ENCODE measurements around the gene MFAP3L.
A peak's percentile ranks its signal among the peaks of the same experiment; 100 is the strongest.

MFAP3L gene

GRCh38 chr4:170005472-170005871 is 20.7 kb downstream of the MFAP3L start (continued):
- TF ChIP-seq ZNF211 (tag by site-specific recombination; IDR thresholded peaks at IDR 0.05; ENCODE audit: low read depth), result no peak
- TF ChIP-seq ZNF610 (tag by site-specific recombination; IDR thresholded peaks at IDR 0.05; ENCODE audit: borderline replicate concordance), result no peak
- peak; percentile 36; the same call in 1 of the 2 replicates for TF ChIP-seq ZBTB17 (tag by site-specific recombination; IDR thresholded peaks at IDR 0.05)
- TF ChIP-seq ZNF624 (tag by site-specific recombination; IDR thresholded peaks at IDR 0.05), result no peak
- TF ChIP-seq ZNF146 (tag by site-specific recombination; IDR thresholded peaks at IDR 0.05), result no peak
- TF ChIP-seq EGR2 (tag by site-specific recombination; IDR thresholded peaks at IDR 0.05; ENCODE audit: low read depth), result no peak
- TF ChIP-seq ZNF510 (tag by site-specific recombination; IDR thresholded peaks at IDR 0.05; ENCODE audit: insufficient replicate concordance), result no peak
- no peak for TF ChIP-seq ZNF214 (tag by site-specific recombination; IDR thresholded peaks at IDR 0.05; ENCODE audit: borderline replicate concordance)
- TF ChIP-seq ZBTB48 (tag by site-specific recombination; IDR thresholded peaks at IDR 0.05), result no peak
- no peak for TF ChIP-seq AEBP2 (tag by site-specific recombination; IDR thresholded peaks at IDR 0.05; ENCODE audit: borderline replicate concordance)
- TF ChIP-seq ZNF830 (tag by site-specific recombination; IDR thresholded peaks at IDR 0.05; ENCODE audit: low read depth), result no peak
- TF ChIP-seq YY1 (tag by site-specific recombination; IDR thresholded peaks at IDR 0.05), result no peak
- TF ChIP-seq ZNF654 (tag by site-specific recombination; IDR thresholded peaks at IDR 0.05; ENCODE audit: low read depth), result no peak
- no peak for TF ChIP-seq ZNF221 (tag by site-specific recombination; IDR thresholded peaks at IDR 0.05; ENCODE audit: borderline replicate concordance)
- TF ChIP-seq REPIN1 (tag by site-specific recombination; IDR thresholded peaks at IDR 0.05; ENCODE audit: low read depth), result no peak
- no peak for TF ChIP-seq KLF16 (tag by site-specific recombination; IDR thresholded peaks at IDR 0.05)
- TF ChIP-seq ZFP3 (tag by site-specific recombination; IDR thresholded peaks at IDR 0.05; ENCODE audit: low read depth), result no peak
- peak; percentile 55; the same call in 1 of the 2 replicates for TF ChIP-seq PRDM6 (tag by site-specific recombination; IDR thresholded peaks at IDR 0.05)
- no peak for TF ChIP-seq ZNF548 (tag by site-specific recombination; IDR thresholded peaks at IDR 0.05)
- no peak for TF ChIP-seq ZNF311 (tag by site-specific recombination; IDR thresholded peaks at IDR 0.05; ENCODE audit: borderline replicate concordance)
- no peak for TF ChIP-seq ZNF239 (tag by site-specific recombination; IDR thresholded peaks at IDR 0.05)
- TF ChIP-seq PRDM4 (tag by site-specific recombination; IDR thresholded peaks at IDR 0.05), result peak; percentile 84
- no peak for TF ChIP-seq BCL11B (tag by site-specific recombination; IDR thresholded peaks at IDR 0.05; ENCODE audit: low read depth)
- no peak for TF ChIP-seq ZEB2 (tag by site-specific recombination; IDR thresholded peaks at IDR 0.05)
- no peak for TF ChIP-seq ELK4 (IDR thresholded peaks at IDR 0.05; ENCODE audit: borderline replicate concordance, low read depth, low read length)
- TF ChIP-seq SP2 (tag by site-specific recombination; IDR thresholded peaks at IDR 0.05), result no peak
- no peak for TF ChIP-seq ZNF623 (tag by site-specific recombination; IDR thresholded peaks at IDR 0.05)
- TF ChIP-seq ZNF501 (tag by site-specific recombination; IDR thresholded peaks at IDR 0.05), result no peak
- TF ChIP-seq ZNF18 (tag by site-specific recombination; IDR thresholded peaks at IDR 0.05), result peak; percentile 33; the same call in 1 of the 2 replicates
- TF ChIP-seq HOXC10 (CRISPR knock-in tag; IDR thresholded peaks at IDR 0.05), result no peak
- TF ChIP-seq SCRT1 (tag by site-specific recombination; IDR thresholded peaks at IDR 0.05; ENCODE audit: borderline replicate concordance), result 0 out of 2 replicates have a peak, but pooled peaks have one; percentile 14
- TF ChIP-seq OSR2 (tag by site-specific recombination; IDR thresholded peaks at IDR 0.05), result peak; percentile 84

Data from HEK293 (cell line).